KBM-7 (cell line): ENCODE results near the gene TNXB.

Experiments
- DNase-seq: peaks from one replicate; pipeline ENCODE4 v3.0.0-alpha.2; 2015
- in situ Hi-C: fragments of 300-500 bp; cut with MboI; formaldehyde crosslinking; loops from 2 replicates; pipeline ENCODE4 v1.14.3; 2020; ENCODE audit warnings: low sequenced_read_pairs, low pct_unique_long_range_greater_than_20kb, mixed read lengths

TNXB gene, protein sequence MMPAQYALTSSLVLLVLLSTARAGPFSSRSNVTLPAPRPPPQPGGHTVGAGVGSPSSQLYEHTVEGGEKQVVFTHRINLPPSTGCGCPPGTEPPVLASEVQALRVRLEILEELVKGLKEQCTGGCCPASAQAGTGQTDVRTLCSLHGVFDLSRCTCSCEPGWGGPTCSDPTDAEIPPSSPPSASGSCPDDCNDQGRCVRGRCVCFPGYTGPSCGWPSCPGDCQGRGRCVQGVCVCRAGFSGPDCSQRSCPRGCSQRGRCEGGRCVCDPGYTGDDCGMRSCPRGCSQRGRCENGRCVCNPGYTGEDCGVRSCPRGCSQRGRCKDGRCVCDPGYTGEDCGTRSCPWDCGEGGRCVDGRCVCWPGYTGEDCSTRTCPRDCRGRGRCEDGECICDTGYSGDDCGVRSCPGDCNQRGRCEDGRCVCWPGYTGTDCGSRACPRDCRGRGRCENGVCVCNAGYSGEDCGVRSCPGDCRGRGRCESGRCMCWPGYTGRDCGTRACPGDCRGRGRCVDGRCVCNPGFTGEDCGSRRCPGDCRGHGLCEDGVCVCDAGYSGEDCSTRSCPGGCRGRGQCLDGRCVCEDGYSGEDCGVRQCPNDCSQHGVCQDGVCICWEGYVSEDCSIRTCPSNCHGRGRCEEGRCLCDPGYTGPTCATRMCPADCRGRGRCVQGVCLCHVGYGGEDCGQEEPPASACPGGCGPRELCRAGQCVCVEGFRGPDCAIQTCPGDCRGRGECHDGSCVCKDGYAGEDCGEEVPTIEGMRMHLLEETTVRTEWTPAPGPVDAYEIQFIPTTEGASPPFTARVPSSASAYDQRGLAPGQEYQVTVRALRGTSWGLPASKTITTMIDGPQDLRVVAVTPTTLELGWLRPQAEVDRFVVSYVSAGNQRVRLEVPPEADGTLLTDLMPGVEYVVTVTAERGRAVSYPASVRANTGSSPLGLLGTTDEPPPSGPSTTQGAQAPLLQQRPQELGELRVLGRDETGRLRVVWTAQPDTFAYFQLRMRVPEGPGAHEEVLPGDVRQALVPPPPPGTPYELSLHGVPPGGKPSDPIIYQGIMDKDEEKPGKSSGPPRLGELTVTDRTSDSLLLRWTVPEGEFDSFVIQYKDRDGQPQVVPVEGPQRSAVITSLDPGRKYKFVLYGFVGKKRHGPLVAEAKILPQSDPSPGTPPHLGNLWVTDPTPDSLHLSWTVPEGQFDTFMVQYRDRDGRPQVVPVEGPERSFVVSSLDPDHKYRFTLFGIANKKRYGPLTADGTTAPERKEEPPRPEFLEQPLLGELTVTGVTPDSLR (N-terminal part only)

DNA sequence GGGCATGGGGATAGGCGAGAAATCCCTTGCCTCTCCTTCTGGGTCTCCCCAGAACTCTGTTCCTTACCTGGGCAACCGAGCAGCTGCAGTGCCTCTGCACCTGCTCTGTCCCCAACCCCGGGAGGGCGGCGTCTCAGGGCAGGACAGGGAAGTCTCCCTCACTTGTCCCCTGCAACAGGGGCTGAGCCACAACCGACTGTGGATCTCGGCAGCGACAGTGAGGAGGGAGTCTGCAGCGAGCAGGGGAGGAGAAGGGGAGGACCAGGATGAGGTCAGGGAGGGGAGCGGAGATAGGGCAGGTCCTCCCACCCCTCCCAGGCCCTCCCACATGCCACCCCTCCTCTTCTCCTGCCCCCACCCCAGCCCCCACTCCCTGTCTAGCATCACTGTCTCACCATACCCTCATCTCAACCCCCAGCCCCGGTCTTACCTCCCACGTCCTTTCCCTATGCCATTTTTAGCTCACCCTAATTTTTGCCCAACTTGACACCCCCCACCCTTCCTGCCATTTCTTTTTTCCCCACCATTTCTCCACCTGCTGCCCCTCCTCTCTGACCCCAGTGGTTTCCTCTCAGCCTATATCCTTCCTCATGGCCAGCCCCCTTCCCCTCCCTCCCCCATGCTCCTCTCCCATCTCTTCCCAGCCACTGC is at the start of gene TNXB:
Gene TNXB (minus strand): TSS at position 225 of the 651 bp plus-strand sequence. CDS start 11,140 bp downstream, outside the sequence.
- DNase-seq, result no peak
- in situ Hi-C loops, result no loop called here

DNA sequence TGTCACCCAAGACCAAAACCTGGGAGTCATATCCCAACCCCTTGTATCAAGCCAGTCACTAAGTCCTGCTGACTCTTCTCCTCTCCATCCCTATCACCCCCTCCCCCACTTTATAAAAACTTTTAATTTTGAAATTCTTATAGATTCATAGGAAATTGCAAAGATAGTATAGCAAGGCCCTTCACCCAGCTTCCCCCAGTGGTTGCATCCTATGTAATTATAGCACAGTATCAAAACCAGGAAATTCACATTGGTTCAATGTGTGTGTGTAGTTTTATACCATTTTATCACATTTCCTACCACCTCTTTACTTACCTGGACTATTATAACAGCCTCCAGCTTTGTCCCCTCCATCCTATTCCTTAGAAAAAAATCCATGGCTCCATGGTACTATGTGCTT is 48.9 kb upstream of the TNXB start:
- DNase-seq, result no peak

DNA sequence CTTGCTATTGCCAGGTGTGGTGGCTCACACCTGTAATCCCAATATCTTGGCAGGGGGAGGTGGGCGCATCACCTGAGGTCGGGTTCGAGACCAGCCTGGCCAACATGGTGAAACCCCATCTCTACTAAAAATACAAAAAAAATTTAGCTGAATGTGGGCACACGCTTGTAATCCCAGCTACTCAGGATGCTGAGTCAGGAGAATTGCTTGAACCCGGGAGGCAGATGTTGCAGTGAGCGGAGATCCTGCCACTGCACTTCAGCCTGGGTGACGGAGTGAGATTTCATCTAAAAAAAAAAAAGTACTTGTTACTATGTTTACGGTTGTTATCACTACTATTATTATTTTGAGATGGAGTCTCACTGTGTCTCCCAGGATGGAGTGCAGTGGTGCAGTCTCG is 47.8 kb upstream of the TNXB start:
- in situ Hi-C loops, result no loop called here
- no peak for DNase-seq

More for the DNA sequence above, 48.9 kb upstream of the TNXB start:
- in situ Hi-C loops, result no loop called here

DNA sequence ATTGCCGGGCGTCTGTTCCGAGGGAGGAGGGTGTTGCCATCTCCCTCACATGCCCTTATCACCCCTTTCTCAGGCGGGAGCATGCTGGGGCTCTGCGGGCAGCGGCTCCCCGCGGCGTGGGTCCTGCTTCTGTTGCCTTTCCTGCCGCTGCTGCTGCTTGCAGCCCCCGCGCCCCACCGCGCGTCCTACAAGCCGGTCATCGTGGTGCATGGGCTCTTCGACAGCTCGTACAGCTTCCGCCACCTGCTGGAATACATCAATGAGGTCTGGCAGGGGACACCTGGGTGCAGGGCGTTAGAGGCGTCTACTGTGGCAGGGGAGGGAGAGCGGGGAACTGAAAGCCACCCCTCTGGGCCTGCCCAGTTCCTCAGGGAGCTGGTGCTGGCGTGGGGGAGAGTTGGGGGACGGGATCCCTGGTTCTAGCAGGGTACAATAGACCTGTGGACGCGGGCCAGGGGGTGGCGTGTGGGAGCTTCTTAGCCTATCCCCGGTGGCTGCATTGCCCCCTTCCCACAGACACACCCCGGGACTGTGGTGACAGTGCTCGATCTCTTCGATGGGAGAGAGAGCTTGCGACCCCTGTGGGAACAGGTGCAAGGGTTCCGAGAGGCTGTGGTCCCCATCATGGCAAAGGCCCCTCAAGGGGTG is 45.5 kb upstream of the TNXB start:
- in situ Hi-C loops, result no loop called here
- DNase-seq, result peak; percentile 71

DNA sequence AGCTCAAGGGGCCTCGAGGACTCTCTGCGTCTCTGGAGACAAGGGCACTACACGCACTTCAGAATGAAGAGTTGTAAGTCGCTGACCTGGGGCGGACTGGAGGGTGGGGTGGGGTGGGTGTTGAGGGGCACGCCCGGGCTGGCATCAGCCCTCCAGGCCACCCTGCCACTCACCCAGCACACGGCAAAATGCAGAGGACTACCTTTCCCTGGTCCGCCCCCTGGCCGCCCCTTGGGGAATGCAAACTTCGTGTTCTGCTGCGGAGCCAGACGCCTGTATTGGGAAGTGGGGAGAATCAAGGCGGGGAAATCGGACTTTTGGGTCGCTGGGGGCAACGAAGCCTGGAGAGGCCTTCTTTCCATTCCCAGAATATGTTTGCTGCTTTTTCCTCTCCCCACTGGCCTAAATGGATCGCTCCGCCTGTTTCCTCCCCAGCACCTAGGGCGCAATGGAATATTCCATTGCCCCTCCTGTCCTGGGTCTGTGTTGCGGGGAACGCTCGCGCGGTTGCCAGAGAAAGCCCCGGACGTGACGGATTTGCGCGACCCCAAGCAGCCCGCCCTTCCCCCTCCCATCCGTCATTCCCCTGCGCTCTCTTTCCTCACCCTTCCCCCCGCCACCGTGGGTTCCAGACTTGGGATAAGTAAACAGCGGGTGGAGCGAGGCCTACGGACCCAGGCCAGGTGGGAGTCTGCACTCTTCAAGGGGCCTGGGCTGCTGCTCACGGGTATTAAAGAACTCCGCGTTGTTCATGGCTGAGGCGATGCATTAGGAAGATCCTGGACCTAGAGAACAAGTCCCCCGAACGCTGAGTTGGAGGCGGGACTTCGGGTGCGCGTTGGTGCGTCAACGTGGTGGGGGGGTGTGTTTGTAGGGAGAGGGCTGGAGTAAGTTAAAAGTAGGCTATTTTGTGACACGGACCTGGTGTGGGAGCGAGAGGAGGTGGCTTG is 44.7 kb upstream of the TNXB start, which contains the start of gene PPT2:
Gene PPT2 (plus strand): TSS at position 578 of the 950 bp plus-strand sequence. CDS start 454 bp downstream, outside the sequence.
- in situ Hi-C loops, result no loop called here
- DNase-seq, result peak; percentile 91

DNA sequence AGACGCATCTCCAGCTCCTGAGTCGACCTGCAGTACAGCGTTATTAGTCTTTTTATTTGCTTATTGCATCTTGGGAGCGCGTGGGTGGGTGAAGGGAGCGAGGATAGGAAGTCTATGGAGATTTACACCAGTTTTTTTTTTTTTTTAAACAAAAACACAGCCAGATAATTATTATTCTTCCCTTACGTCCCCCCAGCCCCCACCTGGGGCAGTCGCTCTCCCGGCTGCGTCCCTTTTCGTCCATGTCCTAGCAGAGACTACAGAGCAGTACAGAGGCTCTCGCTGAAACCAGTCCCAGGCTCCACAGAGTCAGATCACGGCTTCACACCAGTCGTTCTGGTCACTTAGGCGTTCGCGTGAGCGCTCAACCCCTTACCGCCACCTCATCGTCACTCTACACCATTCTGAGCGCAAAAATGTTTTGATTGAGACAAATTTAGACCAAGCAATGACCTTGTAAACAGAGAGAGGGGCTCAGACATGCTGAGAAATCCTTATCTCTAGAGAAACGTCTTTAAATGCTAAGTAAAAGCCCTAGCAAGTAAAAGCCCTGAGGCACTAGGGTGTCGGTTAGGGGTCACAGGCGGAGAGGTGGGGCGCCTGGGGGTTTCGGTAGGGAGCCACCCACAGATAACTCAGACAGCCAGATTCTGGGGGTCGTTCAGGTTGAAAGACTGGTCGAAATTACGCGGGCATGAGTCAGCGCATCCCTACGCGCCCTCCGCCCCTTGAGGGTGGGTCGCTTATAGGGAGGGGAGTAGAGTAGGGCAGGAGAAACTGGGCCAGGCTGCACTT is 43.8 kb upstream of the TNXB start:
- in situ Hi-C loops, result no loop called here
- DNase-seq, result no peak

DNA sequence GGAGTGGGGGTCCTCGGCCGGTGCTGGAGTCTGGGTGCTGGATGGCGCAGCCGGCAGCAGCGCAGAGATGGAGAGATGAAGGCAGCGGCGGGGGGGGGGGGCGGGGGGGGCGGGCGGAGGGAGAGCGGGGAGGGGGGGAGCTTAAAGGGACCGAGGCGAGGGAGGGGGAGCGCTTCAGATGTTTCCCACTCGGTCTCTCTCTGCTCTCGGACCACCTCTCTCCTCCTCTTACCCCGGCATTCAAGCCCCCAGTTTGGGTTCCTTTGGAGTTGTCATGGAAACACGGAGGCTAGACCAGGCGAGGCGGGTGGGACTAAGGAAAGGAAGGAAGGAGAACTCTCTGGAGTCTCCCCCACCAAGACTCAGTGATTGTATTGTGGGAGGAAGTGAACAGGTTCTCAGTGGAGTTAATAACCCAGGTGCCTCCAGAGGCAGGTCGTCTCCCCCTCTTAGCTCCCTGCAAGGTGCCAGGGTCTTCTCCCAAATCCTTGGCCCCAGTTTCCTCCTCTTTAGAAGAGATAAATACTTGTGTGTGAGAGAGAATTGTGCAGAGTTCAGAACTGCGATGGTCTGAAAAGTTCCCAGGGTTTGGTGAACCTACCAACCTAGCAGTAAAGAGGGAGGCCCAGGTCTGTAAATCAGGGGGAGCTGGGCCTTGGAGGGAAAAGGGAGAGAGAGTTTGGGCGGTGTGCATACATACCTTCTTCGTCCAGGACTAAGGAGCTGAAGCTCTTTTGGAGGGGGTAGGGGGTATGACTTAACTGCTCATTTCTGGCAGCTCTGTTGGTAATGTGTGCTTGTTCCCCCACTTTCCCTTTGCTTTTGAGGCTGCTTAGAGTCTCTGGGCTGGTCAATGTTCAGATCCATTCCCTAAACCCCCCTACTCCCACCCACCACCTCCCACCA is 43.0 kb upstream of the TNXB start, which contains the start of gene PRRT1:
Gene PRRT1 (minus strand): TSS at position 77 of the 906 bp plus-strand sequence. CDS start 112 bp downstream, outside the sequence.
- DNase-seq, result no peak
- in situ Hi-C loops, result no loop called here

DNA sequence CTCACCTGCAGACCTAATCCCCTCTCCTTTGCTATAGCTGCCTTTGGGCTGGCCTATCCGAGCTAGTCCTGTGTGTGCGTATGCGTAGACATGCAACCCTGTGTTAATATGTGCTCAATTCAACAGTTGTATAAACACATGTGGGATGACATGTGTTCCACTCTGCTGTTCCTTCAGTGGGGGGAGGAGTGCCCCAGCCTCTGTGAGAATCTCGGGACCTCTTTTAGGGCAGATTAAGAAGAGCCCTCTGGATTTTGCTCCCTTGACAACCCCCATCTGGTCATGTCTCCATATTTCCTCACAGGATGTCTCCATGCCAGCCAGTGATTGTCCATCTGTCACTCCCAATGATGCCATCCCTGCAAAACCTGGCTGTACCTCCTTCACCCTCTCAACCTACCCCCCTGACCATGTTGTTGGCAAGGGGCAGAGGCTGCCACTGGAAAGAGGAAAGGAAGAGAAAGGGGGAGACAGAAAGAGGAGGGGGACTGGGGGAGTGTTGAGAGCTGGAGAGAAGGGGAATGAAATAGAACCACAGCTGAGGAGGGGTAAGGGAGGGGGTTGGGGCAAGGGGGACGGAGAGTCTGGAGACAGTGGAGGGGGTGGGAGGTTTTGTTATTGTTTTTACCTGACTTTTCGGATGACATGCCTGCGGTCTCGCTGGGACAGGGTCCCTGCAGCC is 42.2 kb upstream of the TNXB start:
- DNase-seq, result no peak
- in situ Hi-C loops, result no loop called here

DNA sequence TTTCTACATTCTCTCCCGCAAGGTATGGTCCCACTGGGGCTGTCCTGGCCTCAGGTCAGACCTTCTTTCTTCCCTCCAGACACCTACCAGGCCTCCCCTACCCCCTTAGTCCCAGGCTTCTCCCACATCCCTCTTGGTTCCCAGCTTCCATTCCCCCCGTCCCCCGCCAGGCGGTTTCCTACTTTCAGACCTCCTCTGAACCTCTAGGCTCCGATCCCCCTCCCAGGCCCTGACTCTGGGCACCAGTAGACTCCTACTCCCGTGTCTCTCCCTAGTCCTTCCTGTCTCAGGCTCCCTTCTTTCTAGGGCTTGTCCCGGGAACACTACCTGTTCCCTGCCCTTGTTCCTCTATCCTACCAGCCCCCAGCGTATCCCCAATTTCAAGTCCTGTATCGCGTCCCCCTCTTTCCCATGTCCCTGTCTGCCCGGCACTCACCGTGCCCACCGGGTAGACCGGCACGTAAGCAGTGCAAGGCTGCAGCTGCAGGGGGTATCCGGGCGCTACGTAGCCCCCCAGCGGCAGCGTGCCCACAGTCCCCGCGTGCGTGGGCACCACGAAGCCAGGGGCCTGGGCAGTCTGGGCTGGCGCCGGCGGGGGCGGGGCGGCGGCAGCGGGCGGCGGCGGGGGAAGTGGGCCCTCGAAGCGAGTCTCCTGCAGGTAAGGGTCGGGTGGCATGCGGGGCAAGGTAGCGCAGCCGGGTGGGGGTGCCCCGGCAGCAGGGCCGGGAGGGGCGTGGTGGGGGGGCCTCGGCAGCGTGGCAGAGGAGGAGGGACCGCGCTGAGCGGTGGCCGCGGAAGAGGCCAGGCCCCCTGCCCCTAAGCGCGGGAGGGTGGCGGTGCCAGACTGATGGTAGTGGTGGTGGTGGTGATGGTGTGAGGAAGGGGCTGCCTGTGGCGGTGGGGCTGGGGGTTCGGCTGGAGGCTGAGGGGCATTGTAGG is 41.1 kb upstream of the TNXB start:
- in situ Hi-C loops, result no loop called here
- DNase-seq, result no peak

DNA sequence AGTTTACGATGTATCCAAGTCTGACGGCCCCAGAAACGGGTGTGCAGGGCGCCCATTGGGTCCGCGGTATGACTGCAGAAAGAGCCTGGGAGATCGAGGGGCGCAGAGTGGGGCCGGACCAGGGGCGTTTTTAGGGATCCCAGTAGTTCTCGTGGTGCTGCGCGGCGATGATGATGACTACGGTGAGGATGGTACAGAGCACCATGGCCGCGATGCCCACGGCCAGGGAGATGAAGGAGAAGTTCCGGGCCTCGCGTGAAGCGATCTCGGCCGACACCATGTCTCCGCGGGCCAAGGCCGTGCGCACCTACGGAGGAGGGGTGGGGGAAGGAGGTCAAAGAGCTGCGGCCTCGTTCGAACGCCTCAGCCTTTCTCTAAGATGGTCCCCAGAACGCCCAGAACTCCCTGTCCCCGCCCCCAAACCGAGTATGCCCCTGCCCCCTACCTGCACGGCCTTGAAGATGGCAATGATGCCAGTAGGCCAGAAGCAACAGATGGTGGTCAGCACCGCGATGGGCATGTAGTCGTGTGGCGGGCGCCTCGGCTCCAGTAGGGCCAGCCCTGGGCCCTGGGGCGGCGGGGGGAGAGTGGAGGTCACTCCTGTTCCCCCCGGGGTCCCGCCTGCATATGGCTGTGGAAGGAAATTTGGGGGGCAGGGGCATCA is 40.1 kb upstream of the TNXB start:
- in situ Hi-C loops, result no loop called here
- DNase-seq, result no peak

DNA sequence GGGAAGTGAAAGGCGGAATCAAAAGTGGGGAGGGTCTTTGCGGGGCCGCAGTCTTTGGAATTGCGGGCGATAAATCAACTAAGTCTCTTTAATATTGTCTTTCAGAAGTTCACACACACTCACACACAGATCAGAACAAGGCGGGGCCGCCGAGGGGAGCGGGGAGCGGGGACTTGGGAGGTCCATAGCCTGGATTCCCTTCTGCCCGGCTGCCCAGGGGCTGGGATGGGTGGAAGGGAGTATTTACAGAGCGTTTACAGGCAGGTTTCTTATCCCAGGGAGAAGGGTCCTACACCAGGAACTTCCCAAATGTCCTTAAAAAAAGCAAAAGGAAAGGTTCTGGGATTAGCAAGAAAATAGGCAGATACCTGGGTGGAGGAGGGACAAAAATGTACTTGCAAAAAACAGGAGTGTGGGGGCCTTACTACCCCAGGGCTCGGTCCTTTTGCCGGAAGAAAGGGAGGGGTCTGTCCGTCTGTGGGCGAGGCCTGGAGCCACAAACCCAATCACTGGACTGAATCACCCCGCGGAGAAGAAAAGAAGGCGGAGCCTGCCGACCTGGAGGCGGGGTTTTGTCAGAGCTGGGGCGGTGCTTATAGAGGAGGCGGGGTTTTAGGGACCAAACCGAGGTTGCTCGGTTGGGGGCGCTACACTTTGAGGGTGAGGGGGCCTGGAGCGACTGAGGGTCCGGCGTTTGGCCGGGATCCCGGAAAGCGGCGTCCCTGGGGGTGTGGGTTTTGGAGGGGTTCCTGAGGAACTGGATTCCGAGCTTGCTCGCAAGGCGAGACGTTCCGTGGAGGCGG is 39.4 kb upstream of the TNXB start:
- no peak for DNase-seq

DNA sequence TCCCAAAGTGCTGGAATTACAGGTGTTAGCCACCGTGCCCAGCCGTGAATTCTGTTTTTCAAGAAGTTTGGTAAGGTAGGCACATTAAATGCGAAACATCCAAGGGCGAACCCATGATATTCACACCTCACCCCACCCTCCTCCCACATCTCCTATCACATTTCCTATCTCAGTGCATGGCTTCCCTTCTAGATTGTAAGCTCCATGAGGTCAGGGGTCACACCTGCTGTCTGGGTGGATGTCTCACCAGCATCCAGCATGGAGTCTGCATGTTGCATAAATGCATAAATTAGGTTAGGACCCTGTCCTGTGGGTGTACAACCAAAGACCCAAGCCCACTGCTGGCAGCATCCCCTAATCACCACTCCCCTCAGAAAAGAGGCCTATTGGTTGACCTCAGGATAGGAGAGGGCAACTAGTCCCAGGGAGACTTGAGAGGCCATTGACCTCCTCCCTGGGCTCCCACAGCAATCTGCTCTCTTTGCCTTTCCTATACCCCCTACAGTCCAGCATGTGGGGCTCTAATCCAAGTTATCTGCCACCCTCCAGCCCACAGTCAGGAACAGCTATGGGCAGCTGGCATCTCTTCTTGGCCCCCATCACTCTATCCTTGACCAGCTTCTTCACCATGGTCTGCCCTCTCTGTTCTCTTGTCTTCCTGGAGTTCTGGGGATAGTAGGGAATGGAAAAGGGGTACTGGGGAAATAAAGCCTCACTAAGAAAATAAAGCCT is 38.4 kb upstream of the TNXB start:
- in situ Hi-C loops, result no loop called here
- no peak for DNase-seq

More for the DNA sequence above, 39.4 kb upstream of the TNXB start:
- in situ Hi-C loops, result no loop called here
